Panc1 (cell line): ENCODE results near the gene SNX2. TPM values are rescaled to one million over a fixed set of nuclear protein-coding genes. Genes with fewer than 3 reads are reported as not detected.

Source experiments
- ATAC-seq: fragments of 200-7000 bp; cut with Tn5 transposase; 2 replicates; pipeline ENCODE4 v1.9.1; 2020; ENCODE audit warnings: mild to moderate bottlenecking, moderate library complexity
- BruUV-seq: library from RNA; stranded (reverse); fragments of 400-500 nt; replicated peaks from 2 replicates; lab custom pipeline; 2021; lab: Mats Ljungman, UMichigan
- CTCF ChIA-PET: fragments of 300-600 bp; sonication (Branson Sonifier 250); formaldehyde crosslinking; loops from one replicate; lab custom pipeline; 2022; ENCODE audit warnings: antibody characterized with exemption; lab: Charles Lee
- POLR2A ChIA-PET: fragments of 300-600 bp; sonication (Branson Sonifier 250); formaldehyde crosslinking; loops from one replicate; lab custom pipeline; 2022; ENCODE audit warnings: antibody characterized with exemption; lab: Charles Lee
- DNase-seq: peaks from one replicate; pipeline ENCODE4 v3.0.0-alpha.2; 2010; ENCODE audit warnings: low read depth, low spot score
- H3K27ac ChIP-seq: 2 replicates; pipeline ENCODE4 v1.5.1; 2011; ENCODE audit warnings: mild to moderate bottlenecking, low read length, inconsistent platforms
- H3K27me3 ChIP-seq: fragments of 200-500 bp; sonication (Bioruptor generic); 2 replicates; pipeline ENCODE4 v1.6.0; 2014; ENCODE audit warnings: low read length, inconsistent platforms; ENCODE audit not compliant: control insufficient read depth, insufficient read depth
- H3K36me3 ChIP-seq: fragments of 200-500 bp; sonication (Bioruptor generic); 2 replicates; pipeline ENCODE4 v1.5.1; 2014; ENCODE audit warnings: inconsistent platforms, mild to moderate bottlenecking, low read length, moderate library complexity; ENCODE audit not compliant: control insufficient read depth, insufficient read depth
- H3K4me1 ChIP-seq: 2 replicates; pipeline ENCODE4 v1.5.1; 2011; ENCODE audit warnings: inconsistent platforms, mild to moderate bottlenecking, low read length, moderate library complexity; ENCODE audit not compliant: control insufficient read depth, insufficient read depth
- H3K4me3 ChIP-seq, 2 experiments: 2 replicates each; pipeline ENCODE4 v1.5.1; 2011 to 2012; ENCODE audit warnings: low read depth in 2 of 2, low read length in 2 of 2, mild to moderate bottlenecking in 2 of 2, inconsistent platforms in 1 of 2, moderate library complexity in 1 of 2
- H3K9me3 ChIP-seq: fragments of 200-500 bp; sonication (Bioruptor generic); 2 replicates; pipeline ENCODE4 v1.5.1; 2014; ENCODE audit warnings: low read depth, mild to moderate bottlenecking, inconsistent platforms, low read length, moderate library complexity; ENCODE audit not compliant: control insufficient read depth, insufficient read depth
- CTCF ChIP-seq: fragments of 450-650 bp; IDR thresholded peaks from 2 replicates; pipeline ENCODE4 v1.5.1; 2017; ENCODE audit warnings: mild to moderate bottlenecking
- POLR2AphosphoS5 ChIP-seq: IDR thresholded peaks from 2 replicates; pipeline ENCODE4 v1.6.1; 2012; ENCODE audit warnings: mild to moderate bottlenecking, low read depth, low read length, moderate library complexity
- REST ChIP-seq, 2 experiments: IDR thresholded peaks; 2 replicates each; pipeline ENCODE4 v1.6.1; 2011 to 2012; ENCODE audit warnings: low read depth in 2 of 2, control low read depth in 1 of 2, low read length in 1 of 2, mild to moderate bottlenecking in 1 of 2, moderate library complexity in 1 of 2; ENCODE audit not compliant: insufficient read depth in 1 of 2
- SIN3A ChIP-seq: IDR thresholded peaks from 2 replicates; pipeline ENCODE4 v1.6.1; 2012; ENCODE audit warnings: low read depth, mild to moderate bottlenecking, low read length, moderate library complexity, borderline replicate concordance; ENCODE audit not compliant: insufficient read depth
- TCF7L2 ChIP-seq: IDR thresholded peaks from 2 replicates; pipeline ENCODE4 v1.6.1; 2011; ENCODE audit warnings: mild to moderate bottlenecking, low read depth, low read length, inconsistent platforms
- in situ Hi-C: cut with HindIII; loops from 2 replicates; pipeline ENCODE4 v1.10.0; 2016; ENCODE audit warnings: low sequenced_read_pairs, low pct_unique_long_range_greater_than_20kb
- intact Hi-C: fragments of 100-400 bp; cut with micrococcal nuclease; formaldehyde crosslinking; loops from one replicate; pipeline ENCODE4 v1.10.0; 2022; ENCODE audit not compliant: unreplicated experiment
- total RNA-seq: library from RNA; stranded (reverse); gene quantifications from one replicate; pipeline ENCODE4 v1.2.1, GENCODE V29; 2021; ENCODE audit not compliant: unreplicated experiment

The SNX2 gene
- total RNA-seq, 1 experiment from 2014 or later, result 66.8 TPM

- Histone ChIP-seq H3K27me3 (no peaks in the 10 kb centered on the region), H3K27ac (no peak overlapping the region), H3K9me3 (no peaks in the 10 kb centered on the region), H3K4me3 (no peak overlapping the region), H3K4me1 (no peaks in the 10 kb centered on the region), H3K36me3 (no peaks in the 10 kb centered on the region)
- TF ChIP-seq SIN3A (no peak), TCF7L2 (no peak), CTCF (no peak), REST (IDR thresholded peaks at IDR 0.05; ENCODE audit: insufficient read depth in 1 of 2, low read depth in 2 of 2, low read length in 1 of 2) (no peak), POLR2AphosphoS5 (no peak)
- CTCF ChIA-PET, result no interaction called here
- ATAC-seq (no peak), DNase-seq (no peak)
- no TSS peak for BruUV-seq
- intact Hi-C loops, result no loop called here
- in situ Hi-C loops, result no loop called here
- POLR2A ChIA-PET, result no interaction called here
These were observed 95.5 kb downstream of the SNX2 start for GRCh38 chr5:122870219-122870856.

GRCh38 chr5:122871661-122872060 lies 96.8 kb downstream of the SNX2 start:
- Histone ChIP-seq H3K9me3 (no peaks in the 10 kb centered on the region), H3K4me1 (no peaks in the 10 kb centered on the region), H3K27me3 (no peaks in the 10 kb centered on the region), H3K36me3 (no peaks in the 10 kb centered on the region), H3K4me3 (no peak overlapping the region), H3K27ac (no peak overlapping the region)
- POLR2A ChIA-PET, result no interaction called here
- no peak for TF ChIP-seq REST (IDR thresholded peaks at IDR 0.05; ENCODE audit: insufficient read depth in 1 of 2, low read depth in 2 of 2, low read length in 1 of 2)
- TF ChIP-seq SIN3A, result no peak
- no peak for TF ChIP-seq POLR2AphosphoS5
- no peak for TF ChIP-seq TCF7L2
- no peak for TF ChIP-seq CTCF
- ATAC-seq, result no peak
- no TSS peak for BruUV-seq
- CTCF ChIA-PET, result no interaction called here
- in situ Hi-C loops (no loop called here), intact Hi-C loops (no loop called here)
- no peak for DNase-seq
